HG03520 (cell line): Measurements from ENCODE around the gene RNPS1.

Source experiments
- ATAC-seq: cut with Tn5 transposase; IDR thresholded peaks from one replicate; pipeline ENCODE4 v1.9.1; 2021; ENCODE audit warnings: mild to moderate bottlenecking, moderate library complexity; ENCODE audit not compliant: unreplicated experiment

RNPS1 gene

DNA sequence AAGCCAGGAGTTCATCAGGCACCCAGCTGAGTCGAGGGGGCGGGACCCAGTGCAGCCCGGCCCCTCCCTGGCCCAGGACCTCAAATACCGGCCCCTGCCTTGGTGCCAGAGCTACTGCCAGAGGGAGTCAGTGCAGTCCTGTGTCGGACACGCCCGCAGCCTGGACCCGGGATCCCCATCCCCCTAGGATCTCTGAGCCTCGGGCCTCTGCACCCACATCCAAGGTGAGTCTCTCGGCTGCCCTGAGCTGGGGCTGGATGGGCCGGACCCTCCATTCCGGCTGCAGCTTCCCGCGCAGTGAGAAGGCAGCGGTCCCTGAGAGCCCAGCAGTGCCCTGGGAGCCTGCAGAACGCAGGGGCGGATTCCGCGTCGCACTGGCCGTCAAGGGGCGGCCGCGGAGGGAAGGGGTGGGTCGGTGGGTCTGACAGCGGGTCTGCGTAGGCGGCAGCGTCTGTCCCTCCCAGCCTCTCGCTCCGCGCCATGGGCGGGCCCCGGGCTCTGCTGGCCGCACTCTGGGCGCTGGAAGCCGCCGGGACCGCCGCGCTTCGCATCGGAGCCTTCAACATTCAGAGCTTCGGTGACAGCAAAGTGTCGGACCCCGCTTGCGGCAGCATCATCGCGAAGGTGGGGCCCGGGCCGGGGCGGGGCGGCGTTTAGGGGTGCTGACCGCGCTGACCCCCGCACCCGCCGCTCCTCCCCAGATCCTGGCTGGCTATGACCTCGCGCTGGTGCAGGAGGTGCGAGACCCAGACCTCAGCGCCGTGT, 31.4 kb downstream of the RNPS1 start, which contains the start of gene DNASE1L2:
TSS of gene DNASE1L2 (plus strand) at position 108 of the 765 bp plus-strand sequence. CDS start at position 481, 373 bp downstream.
- no peak for ATAC-seq

DNA sequence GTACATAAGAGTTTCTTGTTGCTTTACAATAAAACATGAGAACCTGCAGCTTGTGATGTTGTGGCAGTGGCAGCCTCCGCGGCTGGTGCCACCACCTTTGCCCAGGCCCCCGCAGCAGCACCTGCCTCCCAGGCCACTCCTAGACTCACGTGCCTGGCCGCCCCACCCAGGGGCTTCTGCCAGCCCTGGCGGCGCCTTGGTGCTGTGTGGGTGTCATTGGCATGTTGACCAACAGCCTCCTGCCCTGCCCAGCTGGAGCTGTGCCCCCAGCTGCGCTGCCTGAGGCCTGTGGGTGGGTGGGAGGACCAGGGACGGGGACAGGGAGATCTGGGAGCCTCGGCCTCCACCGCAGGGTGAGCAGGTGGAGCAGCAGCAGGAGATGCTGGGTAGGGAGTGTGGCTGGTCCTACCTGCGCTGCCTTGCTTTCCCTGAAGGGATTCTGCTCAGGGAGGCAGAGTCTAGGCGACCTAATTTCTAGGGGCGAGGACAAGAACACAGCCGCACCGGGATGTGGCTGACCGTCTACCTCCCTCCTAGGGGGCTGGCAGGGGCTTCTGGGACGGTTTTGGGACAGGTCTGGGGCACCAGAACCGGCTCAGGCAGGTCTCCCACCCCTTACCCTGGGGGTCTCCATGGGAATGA, 32.1 kb downstream of the RNPS1 start:
- ATAC-seq, result no peak

DNA sequence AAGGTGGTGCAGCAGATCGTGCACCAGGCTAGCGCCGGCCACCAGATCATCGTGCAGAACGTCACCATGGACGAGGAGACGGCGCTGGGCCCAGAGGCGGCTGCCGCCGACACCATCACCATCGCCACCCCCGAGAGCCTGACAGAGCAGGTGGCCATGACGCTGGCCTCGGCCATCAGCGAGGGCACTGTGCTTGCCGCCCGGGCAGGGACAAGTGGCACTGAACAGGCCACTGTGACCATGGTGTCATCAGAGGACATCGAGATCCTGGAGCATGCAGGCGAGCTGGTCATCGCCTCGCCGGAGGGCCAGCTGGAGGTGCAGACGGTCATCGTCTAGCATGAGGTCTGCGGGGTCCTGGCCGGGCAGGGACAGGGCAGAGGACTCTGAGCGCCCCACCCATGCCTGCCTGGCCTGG, 32.7 kb downstream of the RNPS1 start:
- ATAC-seq, result no peak

DNA sequence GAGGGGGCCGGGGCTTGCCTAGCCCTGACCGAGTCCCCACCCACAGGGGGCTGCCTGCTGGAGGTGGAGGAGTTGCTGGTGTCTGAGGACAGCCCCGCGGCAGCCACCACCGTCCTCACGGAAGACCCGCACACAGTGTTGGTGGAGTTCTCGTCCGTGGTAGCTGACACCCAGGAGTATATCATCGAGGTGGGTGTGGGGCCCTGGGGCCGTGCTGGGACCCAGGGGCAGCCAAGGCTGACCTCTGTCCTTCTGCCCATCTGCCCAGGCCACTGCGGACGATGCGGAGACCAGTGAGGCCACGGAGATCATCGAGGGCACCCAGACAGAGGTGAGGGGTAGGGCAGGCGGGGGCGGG, 33.1 kb downstream of the RNPS1 start:
- ATAC-seq, result no peak

DNA sequence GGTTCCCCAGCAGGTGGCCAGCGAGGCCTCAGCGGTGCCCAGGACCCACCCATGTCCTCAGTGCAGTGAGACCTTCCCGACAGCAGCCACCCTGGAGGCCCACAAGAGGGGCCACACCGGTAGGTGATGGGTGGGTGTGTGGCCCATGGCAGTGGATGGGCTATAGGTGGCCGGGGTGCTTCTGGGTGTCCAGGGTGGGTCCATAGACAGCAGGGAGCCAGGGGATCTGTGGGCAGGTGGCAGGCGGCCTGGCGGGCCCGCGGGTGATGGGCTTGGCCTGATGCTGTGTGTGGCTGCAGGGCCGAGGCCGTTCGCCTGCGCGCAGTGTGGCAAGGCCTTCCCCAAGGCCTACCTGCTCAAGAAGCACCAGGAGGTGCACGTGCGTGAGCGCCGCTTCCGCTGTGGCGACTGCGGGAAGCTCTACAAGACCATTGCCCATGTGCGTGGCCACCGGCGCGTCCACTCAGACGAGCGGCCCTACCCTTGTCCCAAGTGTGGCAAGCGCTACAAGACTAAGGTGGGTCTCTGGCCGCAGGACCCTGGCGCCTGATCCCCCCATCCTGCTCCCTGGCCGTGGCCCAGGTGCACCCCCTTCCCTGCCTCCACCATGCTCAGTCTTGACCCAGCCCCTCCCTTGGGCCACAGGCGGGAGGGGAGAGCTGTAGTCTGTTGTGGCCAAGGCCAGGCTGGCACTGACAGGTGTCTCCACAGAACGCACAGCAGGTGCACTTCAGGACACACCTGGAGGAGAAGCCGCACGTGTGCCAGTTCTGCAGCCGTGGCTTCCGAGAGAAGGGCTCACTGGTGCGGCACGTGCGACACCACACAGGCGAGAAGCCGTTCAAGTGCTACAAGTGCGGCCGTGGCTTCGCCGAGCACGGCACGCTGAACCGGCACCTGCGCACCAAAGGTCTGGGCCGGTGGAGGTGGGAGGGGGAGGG, 33.8 kb downstream of the RNPS1 start:
- no peak for ATAC-seq

DNA sequence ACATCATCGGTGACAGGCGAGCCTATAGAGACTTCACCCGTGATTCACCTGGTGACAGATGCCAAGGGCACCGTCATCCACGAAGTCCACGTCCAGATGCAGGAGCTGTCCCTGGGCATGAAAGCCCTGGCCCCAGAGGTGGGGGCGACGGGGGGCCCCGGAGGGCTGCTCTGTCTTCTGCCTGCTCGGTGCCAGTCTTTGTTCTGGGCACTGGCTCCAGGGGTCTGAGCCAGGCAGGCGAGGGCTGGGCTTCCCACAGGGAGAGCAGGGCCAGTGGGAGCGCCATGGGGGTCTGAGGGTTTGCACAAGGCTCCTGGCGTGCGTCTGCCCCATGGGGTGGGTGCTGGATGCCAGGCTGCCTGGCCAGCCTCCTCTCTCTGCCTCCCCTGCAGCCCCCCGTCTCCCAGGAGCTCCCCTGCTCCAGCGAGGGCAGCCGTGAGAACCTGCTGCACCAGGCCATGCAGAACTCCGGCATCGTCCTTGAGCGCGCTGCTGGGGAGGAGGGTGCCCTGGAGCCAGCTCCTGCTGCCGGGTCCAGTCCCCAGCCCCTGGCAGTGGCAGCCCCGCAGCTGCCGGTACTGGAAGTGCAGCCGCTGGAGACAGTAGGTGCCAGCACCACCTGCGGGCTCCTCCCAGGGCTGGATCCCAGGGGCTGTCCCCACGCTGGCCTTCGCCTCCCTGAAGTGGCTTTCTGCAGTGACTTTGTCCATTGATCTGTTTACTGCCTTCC, 34.7 kb downstream of the RNPS1 start:
- ATAC-seq, result no peak

DNA sequence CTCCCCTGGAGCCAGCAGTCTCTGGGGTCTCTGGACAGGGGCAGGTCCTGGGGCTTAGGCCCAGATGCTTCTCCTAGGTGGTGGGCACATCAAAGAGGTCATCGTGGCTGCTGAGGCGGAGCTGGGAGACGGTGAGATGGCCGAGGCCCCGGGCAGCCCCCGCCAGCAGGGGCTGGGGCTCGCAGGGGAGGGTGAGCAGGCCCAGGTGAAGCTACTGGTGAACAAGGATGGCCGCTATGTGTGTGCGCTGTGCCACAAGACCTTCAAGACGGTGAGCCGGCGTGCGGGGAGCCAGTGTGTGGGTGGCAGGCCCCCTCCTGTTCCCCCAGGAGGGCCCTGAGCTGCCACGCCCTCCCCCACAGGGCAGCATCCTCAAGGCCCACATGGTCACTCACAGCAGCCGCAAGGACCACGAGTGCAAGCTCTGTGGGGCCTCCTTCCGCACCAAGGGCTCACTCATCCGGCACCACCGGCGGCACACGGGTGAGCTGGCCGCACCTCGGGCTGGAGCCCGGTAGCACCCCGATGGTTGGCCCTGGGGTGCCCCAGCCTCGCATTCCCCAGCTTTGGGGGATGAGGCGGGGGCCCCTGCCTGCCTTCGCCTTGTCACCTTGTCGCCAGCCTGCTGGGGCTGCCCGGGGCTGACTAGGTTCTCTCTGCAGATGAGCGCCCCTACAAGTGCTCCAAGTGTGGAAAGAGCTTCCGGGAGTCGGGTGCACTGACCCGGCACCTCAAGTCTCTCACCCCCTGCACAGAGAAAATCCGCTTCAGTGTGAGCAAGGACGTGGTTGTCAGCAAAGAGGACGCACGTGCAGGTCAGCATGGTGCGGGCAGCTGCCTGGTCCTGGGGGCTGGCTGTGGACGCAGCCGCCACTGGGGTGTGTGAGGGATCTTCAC, 35.6 kb downstream of the RNPS1 start:
- no peak for ATAC-seq

DNA sequence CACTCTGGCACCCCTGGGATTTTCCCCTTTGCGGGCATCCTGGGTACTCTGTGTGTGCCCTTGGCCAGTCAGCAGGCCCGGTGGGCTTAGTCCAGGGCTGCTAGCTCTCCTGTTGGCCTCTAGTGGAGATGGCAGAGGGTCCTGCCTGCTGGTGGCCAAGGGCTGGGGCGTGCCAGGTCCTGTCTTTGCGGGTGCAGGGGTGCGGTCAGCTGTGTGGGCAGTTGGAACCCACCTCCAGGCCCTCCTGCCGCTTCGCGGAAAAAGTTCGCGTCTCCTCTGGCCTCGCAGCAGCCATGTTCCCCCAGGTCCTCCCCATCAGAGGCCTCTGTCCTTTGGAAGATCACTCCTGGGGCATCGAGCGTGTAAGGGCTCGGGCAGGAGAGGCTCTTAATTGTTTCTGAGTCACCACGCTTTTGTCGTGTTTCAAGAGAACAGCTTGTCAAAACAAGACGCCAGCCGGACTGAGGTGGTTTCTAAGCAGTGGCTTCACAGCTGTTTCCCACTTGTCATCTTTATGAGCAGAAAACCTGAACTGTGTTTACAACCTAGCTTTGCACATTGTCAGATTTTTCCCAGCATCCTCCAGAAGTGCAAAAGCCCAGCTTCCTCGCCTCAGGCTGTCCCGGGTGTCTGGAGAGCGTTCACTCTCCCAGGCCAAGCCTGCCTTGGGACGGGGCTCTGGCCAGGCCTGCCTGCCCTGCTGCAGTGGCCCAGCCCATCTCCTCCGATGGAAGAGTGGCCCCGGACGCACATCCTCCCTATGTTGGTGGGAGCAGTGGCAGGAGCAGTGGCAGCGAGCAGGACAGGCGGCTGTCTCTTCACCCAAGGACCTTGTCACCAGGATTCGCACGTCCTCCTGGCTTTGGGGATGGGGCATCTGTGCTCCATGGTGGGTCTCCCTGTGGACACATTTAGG, 36.7 kb downstream of the RNPS1 start:
- no peak for ATAC-seq

DNA sequence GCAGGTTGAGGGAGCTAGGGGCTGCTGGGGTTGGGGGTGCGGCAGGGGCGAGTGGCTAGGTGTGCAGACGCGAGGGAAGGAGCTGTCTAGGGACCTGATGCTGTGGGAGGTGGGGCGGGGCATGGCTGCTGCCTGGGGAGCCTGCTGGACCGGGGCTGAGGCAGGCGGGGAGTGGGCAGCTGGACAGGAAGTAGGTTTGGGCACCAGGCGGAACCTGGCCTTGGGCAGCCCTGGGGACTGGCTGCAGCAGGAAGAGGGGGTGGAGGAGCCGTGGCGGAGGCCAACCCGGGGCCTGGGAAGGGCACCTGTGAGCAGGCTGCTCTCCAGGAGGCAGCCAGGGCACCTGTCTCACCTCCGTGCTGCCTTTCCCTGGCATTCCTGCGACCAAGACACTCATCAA, 37.5 kb downstream of the RNPS1 start:
- ATAC-seq, result no peak

DNA sequence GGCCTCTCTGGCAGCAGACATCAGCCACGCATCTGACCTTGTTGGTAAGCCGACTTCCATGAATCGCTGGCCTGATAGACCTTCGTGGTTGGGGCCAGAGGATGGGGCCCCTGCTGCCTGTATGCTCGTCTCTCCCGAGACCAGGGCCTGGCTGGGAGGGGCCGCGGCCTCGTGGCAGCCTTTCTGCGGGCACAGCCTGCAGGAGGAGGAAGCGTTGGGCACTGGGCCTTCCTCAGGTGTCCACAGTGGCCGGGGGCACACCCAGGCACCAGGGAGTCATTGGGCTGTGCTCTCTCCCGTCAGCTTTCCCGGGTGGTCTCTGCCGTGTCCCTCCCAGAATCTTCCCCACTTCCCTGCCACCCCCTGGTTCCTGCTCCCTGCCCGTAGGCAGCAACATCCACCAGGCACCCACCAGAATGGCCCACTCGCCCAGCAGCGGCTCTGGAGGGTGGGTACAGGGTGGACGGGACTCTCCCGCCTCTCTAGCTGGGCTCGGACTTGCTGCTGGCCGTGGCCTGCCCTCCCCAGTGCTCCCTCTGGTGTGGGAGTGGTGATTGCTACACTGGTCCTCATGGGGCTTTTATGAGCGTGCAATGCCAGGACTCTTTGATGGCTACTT, 38.2 kb downstream of the RNPS1 start:
- no peak for ATAC-seq

DNA sequence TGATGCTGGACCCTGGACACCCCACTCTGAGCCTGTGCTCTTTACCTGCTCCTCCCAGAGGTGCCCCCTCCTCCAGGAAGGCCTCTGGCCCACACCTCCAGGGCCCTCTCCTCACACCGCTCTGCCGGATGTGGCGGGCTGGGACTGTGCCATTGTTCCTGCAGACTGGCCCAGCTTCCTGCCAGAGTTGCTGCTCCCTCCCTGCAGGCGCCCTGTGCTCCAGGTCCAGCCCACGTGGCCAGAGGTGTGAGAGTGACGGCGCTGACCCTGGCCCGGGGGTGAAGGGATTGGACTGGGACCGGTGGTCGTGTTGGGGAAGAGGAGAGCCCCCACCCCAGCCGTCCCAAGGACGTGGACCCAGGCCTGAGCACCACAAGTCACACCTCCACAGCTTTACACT, 38.8 kb downstream of the RNPS1 start:
- no peak for ATAC-seq

DNA sequence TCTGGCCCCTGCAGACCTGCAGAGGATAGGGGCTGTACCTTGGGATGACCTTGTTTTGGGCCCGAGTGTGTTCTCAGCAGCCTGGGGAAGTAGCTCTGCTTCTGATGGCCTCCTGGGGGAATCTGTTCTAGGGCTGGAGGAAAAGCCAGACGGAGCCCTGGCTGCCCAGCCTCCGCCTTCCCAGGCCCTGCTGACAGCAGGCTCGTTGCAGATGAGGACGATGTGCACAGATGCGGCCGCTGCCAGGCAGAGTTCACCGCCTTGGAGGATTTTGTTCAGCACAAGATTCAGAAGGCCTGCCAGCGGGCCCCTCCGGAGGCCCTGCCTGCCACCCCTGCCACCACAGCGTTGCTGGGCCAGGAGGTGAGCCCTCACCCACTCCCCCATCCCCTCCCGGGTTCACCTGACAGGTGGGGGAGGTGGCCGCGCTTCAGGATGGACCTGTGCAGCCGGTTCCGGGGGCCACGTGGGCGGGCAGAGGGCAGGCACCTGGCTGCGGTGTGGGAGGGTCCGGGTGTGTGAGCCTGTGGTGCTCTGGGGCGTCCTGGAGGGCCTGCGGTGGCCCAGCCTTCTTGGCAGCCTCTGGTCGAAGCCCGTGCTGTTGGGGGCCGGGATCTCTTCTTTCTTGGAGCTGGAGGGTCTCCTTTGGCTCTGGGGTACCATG, 39.6 kb downstream of the RNPS1 start:
- no peak for ATAC-seq

DNA sequence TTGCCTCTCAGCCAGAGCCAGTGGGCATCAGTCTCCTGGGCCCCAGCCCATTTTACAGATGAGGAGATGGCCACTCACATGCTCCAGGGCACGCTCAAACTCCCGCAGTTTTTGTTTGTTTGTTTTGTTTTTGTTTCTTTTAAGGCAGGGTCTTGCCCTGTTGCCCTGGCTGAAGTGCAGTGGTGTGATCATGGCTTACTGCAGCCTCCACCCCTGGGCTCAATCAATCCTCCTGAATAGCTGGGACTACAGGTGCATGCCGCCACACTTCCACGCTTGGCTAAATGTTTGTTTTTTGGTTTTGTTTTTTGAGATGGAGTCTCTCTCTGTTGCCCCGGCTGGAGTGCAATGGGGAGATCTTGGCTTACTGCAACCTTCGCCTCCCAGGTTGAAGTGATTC, 41.0 kb downstream of the RNPS1 start:
- no peak for ATAC-seq

DNA sequence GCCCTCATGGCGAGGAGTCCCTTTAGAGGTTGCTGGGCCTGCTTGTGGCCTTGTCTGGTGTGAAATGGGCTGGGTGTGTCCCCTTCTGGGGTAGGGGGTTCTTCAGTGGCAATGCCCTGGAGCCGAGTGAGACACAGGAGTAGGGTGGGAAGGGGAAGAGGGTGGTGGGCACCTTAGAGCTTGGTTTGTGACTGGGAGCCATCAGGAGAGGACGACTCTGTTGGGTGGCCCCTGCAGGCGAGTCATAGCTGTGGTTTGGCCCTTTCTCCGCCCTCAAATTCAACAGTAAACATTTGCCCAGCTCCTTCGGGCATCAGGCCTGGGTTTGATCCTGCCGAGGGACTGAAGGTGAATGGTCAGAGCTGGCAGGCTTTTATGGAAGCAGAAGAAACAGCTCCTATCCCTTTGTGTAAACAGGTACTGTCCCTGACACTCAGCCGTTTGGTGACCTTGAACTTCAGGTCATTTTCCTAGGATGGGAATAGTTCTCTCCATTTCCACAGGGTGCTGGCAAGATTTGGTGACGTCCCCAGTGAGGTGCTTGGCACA, 41.6 kb downstream of the RNPS1 start:
- no peak for ATAC-seq

DNA sequence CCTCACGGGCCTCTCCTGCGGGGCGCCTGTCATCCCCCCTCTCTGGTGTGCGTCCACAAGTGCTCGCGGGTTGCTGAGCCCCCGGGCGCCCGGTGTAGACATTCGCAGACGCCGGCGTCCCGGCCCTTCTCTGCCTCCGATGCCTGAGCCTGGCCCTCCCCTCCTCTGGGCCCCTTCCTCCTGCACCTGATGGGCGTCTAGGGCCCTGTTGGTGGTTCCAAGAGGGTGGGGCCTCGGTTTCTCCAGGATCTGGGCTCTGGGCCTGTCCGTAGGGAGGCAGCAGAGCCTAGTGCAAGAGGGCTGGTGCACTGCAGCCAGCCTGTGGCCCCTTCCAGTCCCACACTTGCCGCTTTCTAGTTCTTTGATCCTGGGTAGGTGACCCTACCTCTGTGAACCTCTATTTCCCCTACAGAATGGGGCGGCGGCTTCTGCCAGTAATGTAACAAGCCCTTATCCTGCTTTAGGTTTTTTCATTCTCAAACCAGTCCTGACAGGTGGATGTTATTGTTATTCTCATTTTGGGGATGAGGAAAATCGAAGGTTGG, 43.9 kb downstream of the RNPS1 start:
- peak; percentile 9 for ATAC-seq

DNA sequence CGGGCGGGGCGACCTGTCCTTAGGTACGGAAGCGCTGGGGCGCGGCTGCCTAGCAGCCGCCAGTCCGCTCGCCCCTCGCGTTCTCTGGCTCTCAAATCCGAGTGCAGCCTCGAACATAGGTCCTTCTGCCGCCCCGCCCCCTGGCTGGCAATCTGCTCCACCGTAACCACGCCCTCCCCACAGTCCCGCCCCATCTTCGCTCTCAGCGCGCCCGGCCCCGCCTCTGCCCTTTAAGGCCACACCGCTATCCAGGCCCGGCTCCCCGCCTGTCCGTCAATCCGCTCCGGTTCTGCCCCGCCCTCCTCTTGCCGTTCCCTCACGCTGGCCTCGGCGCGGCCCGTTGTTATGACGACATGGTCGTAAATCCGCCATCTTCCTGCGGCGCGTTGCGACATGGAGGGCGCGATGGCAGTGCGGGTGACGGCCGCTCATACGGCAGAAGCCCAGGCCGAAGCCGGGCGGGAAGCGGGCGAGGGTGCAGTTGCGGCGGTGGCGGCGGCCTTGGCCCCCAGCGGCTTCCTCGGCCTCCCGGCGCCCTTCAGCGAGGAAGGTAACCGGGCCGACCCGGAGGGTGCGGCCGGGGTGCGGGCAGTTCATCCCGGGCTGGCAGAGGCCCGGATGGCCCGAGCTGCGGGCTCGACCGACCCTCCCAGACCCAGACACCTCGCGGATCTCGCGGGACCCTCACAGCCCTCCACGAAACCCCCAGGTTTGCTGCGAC, 44.5 kb downstream of the RNPS1 start, which contains the start of gene E4F1:
TSS of gene E4F1 (plus strand) at position 371 of the 721 bp plus-strand sequence. CDS start at position 394, 23 bp downstream.
- ATAC-seq, result peak; percentile 88
